ENCODE results near the gene ART1. TPM values are rescaled to one million over a fixed set of nuclear protein-coding genes. Genes with fewer than 3 reads are reported as not detected.

ART1 gene
- total and polyA plus RNA-seq, 7 donors: 0.26 to 33.0 (median 14.5) TPM

DNA sequence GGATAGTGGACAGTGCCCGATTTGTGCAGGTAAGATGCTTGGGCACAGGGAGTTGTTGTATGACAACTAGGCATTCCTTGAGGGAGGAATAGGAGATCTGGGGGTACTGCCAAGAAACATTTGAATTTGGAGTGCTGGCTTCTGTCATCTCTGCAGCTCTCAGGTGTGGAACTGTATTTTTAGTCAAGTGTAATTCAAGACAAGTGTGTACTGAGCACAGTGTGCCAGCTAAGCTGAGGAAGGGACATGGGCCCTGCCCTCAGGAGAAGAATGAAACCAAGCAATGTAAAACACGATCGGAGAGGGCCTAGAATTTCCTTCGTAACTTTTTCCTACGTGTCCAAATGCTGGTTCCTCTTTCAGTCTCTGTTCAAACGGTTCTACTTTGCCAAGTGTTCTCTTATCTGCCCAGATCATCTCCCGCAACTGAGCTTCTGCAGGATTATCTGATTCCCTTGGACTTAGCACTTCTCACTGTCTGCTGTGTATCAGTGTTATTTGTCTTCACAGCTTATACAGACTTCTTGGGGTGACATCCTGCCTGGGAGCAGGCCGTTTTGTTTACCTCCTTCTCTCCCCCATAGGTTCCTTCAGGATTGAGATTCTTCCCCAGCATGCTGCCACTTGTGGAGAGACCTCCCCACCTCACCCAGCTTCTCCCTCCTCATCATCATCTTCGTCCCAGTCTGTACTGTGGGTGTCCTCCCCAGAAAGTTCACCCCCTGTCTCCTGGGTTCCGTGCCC lies 30.8 kb upstream of the ART1 start:
- 19 to 38% (median 22%) methylated on average over 10 of the region's 10 CpGs for WGBS, 3 donors
- ATAC-seq (peak; percentile 81 to 94 (median 86)), DNase-seq (no peak)
- TF ChIP-seq, protein P1, sequence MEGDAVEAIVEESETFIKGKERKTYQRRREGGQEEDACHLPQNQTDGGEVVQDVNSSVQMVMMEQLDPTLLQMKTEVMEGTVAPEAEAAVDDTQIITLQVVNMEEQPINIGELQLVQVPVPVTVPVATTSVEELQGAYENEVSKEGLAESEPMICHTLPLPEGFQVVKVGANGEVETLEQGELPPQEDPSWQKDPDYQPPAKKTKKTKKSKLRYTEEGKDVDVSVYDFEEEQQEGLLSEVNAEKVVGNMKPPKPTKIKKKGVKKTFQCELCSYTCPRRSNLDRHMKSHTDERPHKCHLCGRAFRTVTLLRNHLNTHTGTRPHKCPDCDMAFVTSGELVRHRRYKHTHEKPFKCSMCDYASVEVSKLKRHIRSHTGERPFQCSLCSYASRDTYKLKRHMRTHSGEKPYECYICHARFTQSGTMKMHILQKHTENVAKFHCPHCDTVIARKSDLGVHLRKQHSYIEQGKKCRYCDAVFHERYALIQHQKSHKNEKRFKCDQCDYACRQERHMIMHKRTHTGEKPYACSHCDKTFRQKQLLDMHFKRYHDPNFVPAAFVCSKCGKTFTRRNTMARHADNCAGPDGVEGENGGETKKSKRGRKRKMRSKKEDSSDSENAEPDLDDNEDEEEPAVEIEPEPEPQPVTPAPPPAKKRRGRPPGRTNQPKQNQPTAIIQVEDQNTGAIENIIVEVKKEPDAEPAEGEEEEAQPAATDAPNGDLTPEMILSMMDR (IDR thresholded peaks at IDR 0.05): no peak
- Histone ChIP-seq H3K36me3 (ENCODE audit: insufficient read depth in 1 of 2, low read depth in 1 of 2) (no peaks in the 10 kb centered on the region), H3K27me3 (ENCODE audit: insufficient read depth in 3 of 3, low read length in 2 of 3) (no peaks in the 10 kb centered on the region), H3K4me1 (peaks cover 18% of the 10 kb centered on the region), H3K9me3 (peaks cover 4% of the 10 kb centered on the region), H3K27ac (peak overlapping the region; percentile 94), H3K4me3 (peak overlapping the region; percentile 56)
- intact Hi-C loops (cut with DNase I): loop anchor here in 1 of 2 donors (2.0 kb wide), 1 partner anchor 29 kb away; no protein-coding TSS in a partner anchor

DNA sequence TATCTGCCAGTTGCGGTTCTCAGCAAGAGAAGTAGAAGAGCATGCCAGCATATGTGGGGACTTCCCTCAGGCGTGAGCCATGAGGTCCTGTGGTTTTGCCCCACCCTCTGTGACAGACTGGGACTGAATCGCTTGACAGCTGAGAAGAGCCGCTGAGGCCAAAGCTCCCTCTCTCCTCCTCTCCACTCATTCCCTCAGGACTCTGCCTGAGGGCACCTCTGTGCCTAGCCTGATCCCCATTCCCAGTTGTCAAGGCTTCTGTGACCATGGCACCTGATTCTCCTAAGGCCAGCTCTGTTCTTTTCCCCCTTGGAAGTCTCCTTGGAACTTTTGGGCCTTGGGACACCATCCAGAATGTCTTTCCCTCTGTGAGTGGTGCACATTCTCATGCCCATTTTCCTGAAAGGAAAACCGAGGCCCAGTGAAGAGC lies 30.2 kb upstream of the ART1 start:
- H3K36me3 ChIP-seq (ENCODE audit: insufficient read depth in 1 of 2, low read depth in 1 of 2): no peaks in the 10 kb centered on the region
- DNase-seq (peak; percentile 47 to 83), ATAC-seq (peak; percentile 92 to 95 (median 93))
- WGBS, 3 donors: 29 to 61% (median 38%) methylated on average over 5 of the region's 5 CpGs
- intact Hi-C loops (cut with DNase I): loop anchor here in 1 of 2 donors (2.0 kb wide), 1 partner anchor 28 kb away; no protein-coding TSS in a partner anchor
- peaks cover 18% of the 10 kb centered on the region for H3K4me1 ChIP-seq
- H3K27ac ChIP-seq: peak overlapping the region; percentile 94
- peaks cover 4% of the 10 kb centered on the region for H3K9me3 ChIP-seq
- H3K27me3 ChIP-seq (ENCODE audit: insufficient read depth in 3 of 3, low read length in 2 of 3): no peaks in the 10 kb centered on the region
- peak overlapping the region; percentile 56 for H3K4me3 ChIP-seq
- TF ChIP-seq, protein P1 (IDR thresholded peaks at IDR 0.05): no peak

DNA sequence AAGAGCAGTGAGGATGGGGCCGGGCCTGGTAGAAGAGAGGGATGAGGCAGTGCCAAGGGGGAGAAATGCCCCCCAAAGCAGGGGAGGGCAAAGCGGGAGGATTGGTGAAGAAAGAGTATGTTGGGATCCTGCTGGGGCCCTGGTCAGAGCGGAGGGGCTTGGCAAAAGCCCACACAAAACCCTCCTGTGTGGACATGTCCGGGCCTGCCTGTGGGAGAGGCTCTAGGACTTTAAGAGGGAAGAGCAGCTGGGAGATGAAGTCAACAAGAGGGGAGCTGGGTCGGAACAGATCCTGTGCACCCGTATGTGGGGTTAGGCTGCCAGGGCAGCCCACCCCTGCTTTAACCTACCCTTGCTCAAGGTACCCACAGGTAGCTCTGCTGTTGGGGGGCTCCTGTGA lies 28.9 kb upstream of the ART1 start:
- TF ChIP-seq, protein P1 (IDR thresholded peaks at IDR 0.05): no peak
- H3K27ac ChIP-seq: no peak overlapping the region
- ATAC-seq (no peak), DNase-seq (no peak)
- no peaks in the 10 kb centered on the region for H3K27me3 ChIP-seq (ENCODE audit: insufficient read depth in 3 of 3, low read length in 2 of 3)
- H3K36me3 ChIP-seq (ENCODE audit: insufficient read depth in 1 of 2, low read depth in 1 of 2): no peaks in the 10 kb centered on the region
- H3K4me3 ChIP-seq: no peak overlapping the region
- 81 to 86% (median 86%) methylated on average over 6 of the region's 6 CpGs for WGBS, 3 donors
- H3K9me3 ChIP-seq: peaks cover 4% of the 10 kb centered on the region
- intact Hi-C loops (cut with DNase I): loop anchor here in 1 of 2 donors (2.0 kb wide), 1 partner anchor 27 kb away; no protein-coding TSS in a partner anchor
- peaks cover 18% of the 10 kb centered on the region for H3K4me1 ChIP-seq

DNA sequence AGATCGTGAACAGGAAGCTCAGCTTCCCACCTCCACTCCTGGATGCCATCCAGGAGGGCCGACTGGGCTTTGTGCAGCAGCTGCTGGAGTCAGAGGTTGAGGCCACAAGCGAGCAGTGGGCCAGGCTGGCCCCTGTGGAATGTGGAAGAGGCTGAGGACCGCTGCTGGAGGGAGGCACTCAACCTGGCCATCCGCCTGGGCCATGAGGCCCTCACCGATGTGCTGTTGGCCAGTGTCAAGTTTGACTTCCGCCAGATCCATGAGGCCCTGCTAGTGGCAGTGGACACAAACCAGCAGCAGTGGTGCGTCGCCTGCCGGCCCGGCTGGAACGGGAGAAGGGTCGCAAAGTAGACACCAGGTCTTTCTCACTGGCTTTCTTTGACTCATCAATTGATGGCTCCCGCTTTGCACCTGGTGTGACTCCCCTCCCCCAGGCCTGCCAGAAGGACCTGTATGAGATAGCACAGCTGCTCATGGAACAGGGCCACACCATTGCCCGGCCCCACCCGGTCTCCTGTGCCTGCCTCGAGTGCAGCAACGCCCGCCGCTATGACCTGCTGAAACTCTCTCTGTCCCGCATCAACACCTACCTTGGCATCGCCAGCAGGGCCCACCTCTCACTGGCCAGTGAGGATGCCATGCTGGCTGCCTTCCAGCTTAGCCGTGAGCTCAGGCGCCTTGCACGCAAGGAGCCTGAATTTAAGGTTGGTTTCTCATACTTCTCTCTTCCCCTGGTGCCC lies 28.0 kb upstream of the ART1 start:
- 69 to 74% (median 70%) methylated on average over 25 of the region's 25 CpGs for WGBS, 3 donors
- Histone ChIP-seq H3K36me3 (ENCODE audit: insufficient read depth in 1 of 2, low read depth in 1 of 2) (no peaks in the 10 kb centered on the region), H3K4me1 (peaks cover 18% of the 10 kb centered on the region), H3K9me3 (peaks cover 4% of the 10 kb centered on the region), H3K27ac (no peak overlapping the region), H3K4me3 (no peak overlapping the region), H3K27me3 (ENCODE audit: insufficient read depth in 3 of 3, low read length in 2 of 3) (no peaks in the 10 kb centered on the region)
- DNase-seq (no peak), ATAC-seq (no peak)
- TF ChIP-seq, protein P1 (IDR thresholded peaks at IDR 0.05): no peak
- intact Hi-C loops (cut with DNase I): no loop called here
